Transverse colon (tissue), 3 donors: ENCODE data around the gene TAF1C.

Source experiments
- POLR2A ChIP-seq: fragments of 450-650 bp; IDR thresholded peaks from one replicate; pipeline ENCODE4 v1.6.1; 2016; ENCODE audit warnings: antibody characterized with exemption, mild to moderate bottlenecking, moderate library complexity
- TF ChIP-seq, protein P1 (sequence below), 5 experiments: fragments of 200-600 bp in 3 of 5; fragments of 450-650 bp in 2 of 5; sonication (generic) in 3 of 5; IDR thresholded peaks; 1 replicate in 2 of 5; 2 replicates in 3 of 5; pipeline ENCODE4 v1.5.1; 2016 to 2017; ENCODE audit warnings: antibody characterized with exemption in 5 of 5, inconsistent platforms in 3 of 5, mild to moderate bottlenecking in 2 of 5, moderate library complexity in 1 of 5

- TF ChIP-seq, protein P1, sequence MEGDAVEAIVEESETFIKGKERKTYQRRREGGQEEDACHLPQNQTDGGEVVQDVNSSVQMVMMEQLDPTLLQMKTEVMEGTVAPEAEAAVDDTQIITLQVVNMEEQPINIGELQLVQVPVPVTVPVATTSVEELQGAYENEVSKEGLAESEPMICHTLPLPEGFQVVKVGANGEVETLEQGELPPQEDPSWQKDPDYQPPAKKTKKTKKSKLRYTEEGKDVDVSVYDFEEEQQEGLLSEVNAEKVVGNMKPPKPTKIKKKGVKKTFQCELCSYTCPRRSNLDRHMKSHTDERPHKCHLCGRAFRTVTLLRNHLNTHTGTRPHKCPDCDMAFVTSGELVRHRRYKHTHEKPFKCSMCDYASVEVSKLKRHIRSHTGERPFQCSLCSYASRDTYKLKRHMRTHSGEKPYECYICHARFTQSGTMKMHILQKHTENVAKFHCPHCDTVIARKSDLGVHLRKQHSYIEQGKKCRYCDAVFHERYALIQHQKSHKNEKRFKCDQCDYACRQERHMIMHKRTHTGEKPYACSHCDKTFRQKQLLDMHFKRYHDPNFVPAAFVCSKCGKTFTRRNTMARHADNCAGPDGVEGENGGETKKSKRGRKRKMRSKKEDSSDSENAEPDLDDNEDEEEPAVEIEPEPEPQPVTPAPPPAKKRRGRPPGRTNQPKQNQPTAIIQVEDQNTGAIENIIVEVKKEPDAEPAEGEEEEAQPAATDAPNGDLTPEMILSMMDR (IDR thresholded peaks at IDR 0.05), result no peak
- TF ChIP-seq POLR2A, result no peak
These were observed 17.0 kb downstream of the TAF1C start for GRCh38 chr16:84169765-84170310.
